Spleen (tissue), 11 donors: ENCODE measurements around the gene NBPF9. TPM values are rescaled to one million over a fixed set of nuclear protein-coding genes. Genes with fewer than 3 reads are reported as not detected.
"Not testable (repeated sequence)": the region's sequence is repeated elsewhere in the genome, so short reads cannot be mapped to it uniquely, and the experiment has no call there.

ENCODE experiments used
- DNase-seq: peaks from one replicate; pipeline ENCODE4 v3.0.0-alpha.2; 2020
- H3K27ac ChIP-seq, 8 donors: fragments of 200-600 bp; sonication (generic) in 7 of 8; 1 replicate in 4 of 8; 2 replicates in 4 of 8; pipeline versions ENCODE4 v1.5.0 to v1.8.0; 2016 to 2021; ENCODE audit warnings: inconsistent platforms in 4 of 8, mild to moderate bottlenecking in 4 of 8, moderate library complexity in 1 of 8
- H3K27me3 ChIP-seq, 7 donors: fragments of 200-600 bp; sonication (generic) in 6 of 7; replicated peaks in 1 of 7; 1 replicate in 4 of 7; 2 replicates in 3 of 7; pipeline versions ENCODE4 v1.5.0 to v1.8.0; 2016 to 2021; ENCODE audit warnings: inconsistent platforms in 3 of 7, mild to moderate bottlenecking in 1 of 7
- H3K36me3 ChIP-seq, 6 donors: fragments of 200-600 bp; sonication (generic) in 5 of 6; 1 replicate in 4 of 6; 2 replicates in 2 of 6; pipeline versions ENCODE4 v1.5.0 to v1.8.0; 2016 to 2021; ENCODE audit warnings: inconsistent platforms in 2 of 6
- H3K4me1 ChIP-seq, 6 donors: fragments of 200-600 bp; sonication (generic) in 5 of 6; 1 replicate in 3 of 6; 2 replicates in 3 of 6; pipeline versions ENCODE4 v1.5.0 to v1.8.0; 2016 to 2021; ENCODE audit warnings: inconsistent platforms in 3 of 6
- H3K4me3 ChIP-seq, 8 donors: fragments of 200-600 bp; sonication (generic) in 7 of 8; 1 replicate in 4 of 8; 2 replicates in 4 of 8; pipeline versions ENCODE4 v1.5.0 to v1.8.0; 2016 to 2021; ENCODE audit warnings: inconsistent platforms in 4 of 8, mild to moderate bottlenecking in 4 of 8, moderate library complexity in 2 of 8
- H3K9me3 ChIP-seq, 8 donors: fragments of 200-600 bp; sonication (generic) in 7 of 8; 1 replicate in 4 of 8; 2 replicates in 4 of 8; pipeline versions ENCODE4 v1.5.0 to v1.8.0; 2016 to 2021; ENCODE audit warnings: inconsistent platforms in 4 of 8
- WGBS, 5 donors: extraction: QIAGEN DNeasy Blood & Tissue Kit in 3 of 5; methylation state at CpG; one replicate each; pipeline versions ENCODE4 v1.1.5 to v1.1.7; 2013 to 2018; 5-methylcytosine and 5-hydroxymethylcytosine counted together
- intact Hi-C: fragments of 100-400 bp; cut with DNase I; formaldehyde crosslinking; loops from one replicate; pipeline ENCODE4 v1.15.0; 2023; ENCODE audit warnings: low total_unique reads
- polyA plus RNA-seq, 3 donors: library from polyadenylated mRNA; stranded (reverse); fragments of 200-250 nt; gene quantifications; one replicate each; pipeline ENCODE4 v1.2.1, GENCODE V29; 2013
- total RNA-seq, 7 donors: library from RNA; depleted of rRNA in 3 of 7; stranded (reverse); fragments of >200 nt in 3 of 7; fragmentation: NEBNext Ultra II Directional in 4 of 7; extraction: Animal tissue kit (Norgen Biotek cat#: 25700) in 4 of 7; gene quantifications; one replicate each; pipeline versions ENCODE4 v1.1.0 to v1.2.1, GENCODE V29; 2016 to 2021
- donor health status: healthy with polysubstance abuse.
- donor health status: DM: no; HTN: no; CAD: no; lungs with moderate emphysema.
- donor health status: DM: no; HTN: no; CAD: no.
- donor health status: Bipolar disorder and iron deficiency.
- donor health status: healthy.
- donor health status: DM: no; HTN: no; CAD: no.
- donor health status: DM: yes; HTN: yes; CAD: no.

Gene NBPF9
- total and polyA plus RNA-seq, 10 donors: 9.4 to 35.7 (median 22.4) TPM

GRCh38 chr1:149015522-149015921, 87.8 kb downstream of the NBPF9 start:
- DNase-seq, H3K4me1 ChIP-seq, H3K4me3 ChIP-seq, H3K36me3 ChIP-seq, H3K9me3 ChIP-seq, H3K27ac ChIP-seq, H3K27me3 ChIP-seq, intact Hi-C loops: not testable (repeated sequence)
- WGBS, 5 donors: 85 to 92% (median 88%) methylated on average over 3 of the region's 3 CpGs

GRCh38 chr1:149013513-149013912, 89.8 kb downstream of the NBPF9 start:
- H3K36me3 ChIP-seq, H3K27me3 ChIP-seq, H3K9me3 ChIP-seq, H3K4me3 ChIP-seq, intact Hi-C loops, H3K27ac ChIP-seq, H3K4me1 ChIP-seq, DNase-seq: not testable (repeated sequence)
- WGBS, 5 donors: 25 to 66% (median 39%) methylated on average over 3 to 4 of the region's 4 CpGs

GRCh38 chr1:149012599-149012998, 90.8 kb downstream of the NBPF9 start:
- DNase-seq, H3K9me3 ChIP-seq, H3K27me3 ChIP-seq, intact Hi-C loops, H3K4me1 ChIP-seq, H3K27ac ChIP-seq, H3K36me3 ChIP-seq, H3K4me3 ChIP-seq: not testable (repeated sequence)
- WGBS, 5 donors: 33 to 60% (median 44%) methylated on average over 1 to 2 of the region's 5 CpGs

GRCh38 chr1:149009761-149010160, 93.6 kb downstream of the NBPF9 start:
- H3K27ac ChIP-seq, H3K9me3 ChIP-seq, H3K36me3 ChIP-seq, intact Hi-C loops, DNase-seq, H3K27me3 ChIP-seq, H3K4me1 ChIP-seq, H3K4me3 ChIP-seq: not testable (repeated sequence)
- WGBS, 5 donors: 85 to 100% (median 96%) methylated on average over 3 of the region's 3 CpGs

GRCh38 chr1:149008769-149009168, 94.6 kb downstream of the NBPF9 start:
- H3K36me3 ChIP-seq, H3K27me3 ChIP-seq, H3K4me3 ChIP-seq, H3K9me3 ChIP-seq, intact Hi-C loops, DNase-seq, H3K27ac ChIP-seq, H3K4me1 ChIP-seq: not testable (repeated sequence)
- 60 to 93% (median 91%) methylated on average over 1 to 2 of the region's 2 CpGs; no CpG with 5 or more reads in 1 of the 5 donors for WGBS, 5 donors

- H3K27ac ChIP-seq, H3K27me3 ChIP-seq, intact Hi-C loops, DNase-seq, H3K4me1 ChIP-seq, H3K4me3 ChIP-seq, H3K9me3 ChIP-seq, H3K36me3 ChIP-seq: not testable (repeated sequence)
- WGBS, 5 donors: no CpG with 5 or more reads among the region's 4 CpGs
Measured at GRCh38 chr1:149008326-149008725, 95.0 kb downstream of the NBPF9 start.
